ENCODE data around the gene HAUS7. TPM values are rescaled to one million over a fixed set of nuclear protein-coding genes. Genes with fewer than 3 reads are reported as not detected.

The HAUS7 gene
- total and polyA plus RNA-seq, 2 experiments from 2014 or later: 24.5 to 28.3 TPM

DNA sequence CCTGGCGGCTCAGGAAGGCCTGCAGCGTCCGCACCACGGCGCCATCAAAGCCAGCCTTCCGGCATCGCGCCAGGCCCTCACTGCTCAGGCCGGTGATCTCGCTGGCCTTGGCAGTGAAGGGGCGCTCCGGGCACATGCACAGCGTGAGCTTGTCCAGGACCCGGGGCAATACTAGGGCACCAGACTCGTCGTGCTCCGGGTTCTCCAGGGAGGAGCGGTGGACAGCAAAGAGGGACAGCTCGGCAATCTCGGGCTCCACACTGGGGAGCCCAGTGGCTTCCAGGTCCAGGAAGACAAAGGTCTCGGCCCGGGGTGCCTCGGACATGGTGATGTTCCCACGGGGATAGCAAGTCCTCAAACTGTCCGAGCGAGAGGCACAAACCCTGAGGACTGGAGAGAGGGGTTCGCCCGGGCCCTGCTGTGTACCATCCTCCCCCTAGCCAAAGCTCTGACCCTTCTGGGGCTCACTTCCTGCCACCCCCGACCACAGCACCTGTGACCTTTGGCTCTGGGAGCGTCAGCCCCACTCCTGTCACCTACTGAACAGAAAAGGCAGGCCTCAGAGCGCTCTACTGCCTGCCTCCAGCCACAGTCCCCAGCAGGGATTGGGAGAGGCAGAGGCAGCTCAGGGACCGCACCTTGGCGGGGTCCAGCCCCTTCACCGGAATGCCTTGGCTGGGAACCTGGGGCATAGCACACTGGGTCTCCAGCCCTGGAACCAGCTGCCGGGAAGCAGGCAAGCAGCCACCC is 25.1 kb downstream of the HAUS7 start:
- no peak for TF ChIP-seq EZH2 (IDR thresholded peaks at IDR 0.05; ENCODE audit: insufficient read depth, poor library complexity, severe bottlenecking)
- TF ChIP-seq EZH2phosphoT487 (IDR thresholded peaks at IDR 0.05; ENCODE audit: insufficient read depth, low read depth): no peak
- 81 to 83% methylated on average over 16 to 18 of the region's 35 CpGs for WGBS, 2 experiments (ENCODE audit: low coverage in 1 of 2, low lambda C conversion rate in 2 of 2, missing lambda C conversion rate in 2 of 2)
- DNase-seq: no peak

DNA sequence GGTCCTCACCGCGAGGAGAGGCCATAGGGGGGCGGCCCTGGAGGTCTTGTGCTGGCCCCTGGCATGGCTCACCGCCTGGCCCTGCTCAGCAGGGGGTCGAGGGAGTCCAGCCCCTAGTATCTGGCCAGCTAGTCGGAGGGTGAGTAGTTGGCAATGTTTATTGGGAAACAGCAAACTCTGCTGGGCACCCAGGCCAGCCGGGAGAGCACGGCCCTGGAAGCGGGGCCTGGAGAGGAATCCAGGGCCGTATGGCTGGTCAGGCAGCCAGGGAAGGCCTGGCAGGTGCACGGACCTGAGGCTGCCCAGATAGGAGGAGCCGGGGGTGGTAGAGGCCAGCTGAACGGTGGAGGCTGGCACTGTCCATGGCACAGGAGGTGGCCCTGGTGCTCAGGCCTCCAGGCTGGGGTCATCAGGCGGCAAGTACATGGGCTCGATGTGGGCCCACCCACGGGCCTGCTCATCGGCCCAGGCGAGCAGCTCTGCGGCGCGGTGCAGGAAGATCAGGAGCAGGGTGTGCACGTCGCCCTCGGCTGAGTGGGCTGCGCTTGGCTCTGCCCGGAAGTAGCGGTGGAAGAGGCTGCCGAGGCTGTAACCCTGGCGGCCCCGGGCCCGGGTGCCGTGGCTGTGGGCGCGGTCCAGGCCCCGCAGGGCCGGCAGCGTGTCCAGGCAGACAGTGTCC is 25.9 kb downstream of the HAUS7 start:
- Histone ChIP-seq H3K4me2 (ENCODE audit: unreplicated experiment) (no peak overlapping the region), H4K20me1 (ENCODE audit: insufficient read depth) (no peaks in the 10 kb centered on the region), H3K9me2 (ENCODE audit: insufficient read depth) (no peaks in the 10 kb centered on the region), H3K9ac (no peak overlapping the region), H3K79me2 (ENCODE audit: insufficient read depth) (no peaks in the 10 kb centered on the region), H3K27ac (no peak overlapping the region), H3K9me3 (ENCODE audit: low read depth) (no peaks in the 10 kb centered on the region), H3K4me1 (ENCODE audit: insufficient read depth) (no peaks in the 10 kb centered on the region), H2AFZ (no peak overlapping the region), H3K27me3 (replicated peaks; ENCODE audit: insufficient read depth) (no peaks in the 10 kb centered on the region), H3F3A (ENCODE audit: insufficient read depth) (no peaks in the 10 kb centered on the region), H3K4me3 (no peak overlapping the region), H3K36me3 (ENCODE audit: low read depth) (no peaks in the 10 kb centered on the region)
- TF ChIP-seq EZH2phosphoT487 (IDR thresholded peaks at IDR 0.05; ENCODE audit: insufficient read depth, low read depth) (no peak), EZH2 (IDR thresholded peaks at IDR 0.05; ENCODE audit: insufficient read depth, poor library complexity, severe bottlenecking) (no peak)
- DNase-seq: no peak
- WGBS, 2 experiments (ENCODE audit: low coverage in 1 of 2, low lambda C conversion rate in 2 of 2, missing lambda C conversion rate in 2 of 2): 50 to 85% methylated on average over 2 to 12 of the region's 37 CpGs
- in situ Hi-C loops (cut with MboI): loop anchor here (25.0 kb wide), 1 partner anchor 407 kb away; no protein-coding TSS in a partner anchor

More for the DNA sequence above, 25.1 kb downstream of the HAUS7 start:
- Histone ChIP-seq H3K9me3 (ENCODE audit: low read depth) (no peaks in the 10 kb centered on the region), H3F3A (ENCODE audit: insufficient read depth) (no peaks in the 10 kb centered on the region), H3K9me2 (ENCODE audit: insufficient read depth) (no peaks in the 10 kb centered on the region), H2AFZ (no peak overlapping the region), H3K4me3 (no peak overlapping the region), H3K36me3 (ENCODE audit: low read depth) (no peaks in the 10 kb centered on the region), H3K27ac (no peak overlapping the region), H3K79me2 (ENCODE audit: insufficient read depth) (no peaks in the 10 kb centered on the region), H3K27me3 (replicated peaks; ENCODE audit: insufficient read depth) (no peaks in the 10 kb centered on the region), H3K4me1 (ENCODE audit: insufficient read depth) (no peaks in the 10 kb centered on the region), H3K4me2 (ENCODE audit: unreplicated experiment) (no peak overlapping the region), H3K9ac (no peak overlapping the region), H4K20me1 (ENCODE audit: insufficient read depth) (no peaks in the 10 kb centered on the region)
- in situ Hi-C loops (cut with MboI): loop anchor here (25.0 kb wide), 1 partner anchor 408 kb away; no protein-coding TSS in a partner anchor

- Histone ChIP-seq H4K20me1 (ENCODE audit: insufficient read depth) (no peaks in the 10 kb centered on the region), H2AFZ (no peak overlapping the region), H3K27ac (no peak overlapping the region), H3K4me1 (ENCODE audit: insufficient read depth) (no peaks in the 10 kb centered on the region), H3K79me2 (ENCODE audit: insufficient read depth) (no peaks in the 10 kb centered on the region), H3K27me3 (replicated peaks; ENCODE audit: insufficient read depth) (no peaks in the 10 kb centered on the region), H3F3A (ENCODE audit: insufficient read depth) (no peaks in the 10 kb centered on the region), H3K36me3 (ENCODE audit: low read depth) (no peaks in the 10 kb centered on the region), H3K4me2 (ENCODE audit: unreplicated experiment) (no peak overlapping the region), H3K9me3 (ENCODE audit: low read depth) (no peaks in the 10 kb centered on the region), H3K9me2 (ENCODE audit: insufficient read depth) (no peaks in the 10 kb centered on the region), H3K9ac (no peak overlapping the region), H3K4me3 (no peak overlapping the region)
- no peak for TF ChIP-seq EZH2phosphoT487 (IDR thresholded peaks at IDR 0.05; ENCODE audit: insufficient read depth, low read depth)
- no peak for TF ChIP-seq EZH2 (IDR thresholded peaks at IDR 0.05; ENCODE audit: insufficient read depth, poor library complexity, severe bottlenecking)
- in situ Hi-C loops (cut with MboI): loop anchor here (25.0 kb wide), 1 partner anchor 406 kb away; no protein-coding TSS in a partner anchor
- 83 to 89% methylated on average over 11 to 16 of the region's 25 CpGs for WGBS, 2 experiments (ENCODE audit: low coverage in 1 of 2, low lambda C conversion rate in 2 of 2, missing lambda C conversion rate in 2 of 2)
- DNase-seq: no peak
Measured at GRCh38 chrX:153443476-153444332, 26.7 kb downstream of the HAUS7 start.

DNA sequence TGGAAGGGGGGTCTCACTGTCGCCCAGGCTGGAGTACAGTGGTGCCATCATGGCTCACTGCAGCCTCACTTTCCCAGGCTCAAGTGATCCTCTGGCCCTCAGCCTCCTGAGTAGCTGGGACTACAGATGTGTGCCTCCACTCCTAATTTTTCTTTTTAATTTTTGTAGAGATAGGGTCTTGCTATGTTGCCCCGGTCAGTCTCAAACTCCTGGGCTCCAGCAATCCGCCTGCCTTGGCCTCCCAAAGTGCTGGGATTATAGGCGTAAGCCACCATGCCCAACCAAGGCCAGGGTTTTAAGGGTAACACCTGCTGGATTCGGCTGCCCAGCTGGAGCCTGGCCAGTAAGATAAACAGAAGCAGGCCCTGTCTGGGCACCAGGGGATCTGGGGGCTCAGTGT is 27.9 kb downstream of the HAUS7 start:
- Histone ChIP-seq H3K27ac (no peak overlapping the region), H3K9me2 (ENCODE audit: insufficient read depth) (no peaks in the 10 kb centered on the region), H4K20me1 (ENCODE audit: insufficient read depth) (no peaks in the 10 kb centered on the region), H3F3A (ENCODE audit: insufficient read depth) (no peaks in the 10 kb centered on the region), H3K79me2 (ENCODE audit: insufficient read depth) (no peaks in the 10 kb centered on the region), H3K9ac (no peak overlapping the region), H2AFZ (no peak overlapping the region), H3K9me3 (ENCODE audit: low read depth) (no peaks in the 10 kb centered on the region), H3K27me3 (replicated peaks; ENCODE audit: insufficient read depth) (no peaks in the 10 kb centered on the region), H3K36me3 (ENCODE audit: low read depth) (no peaks in the 10 kb centered on the region), H3K4me3 (no peak overlapping the region), H3K4me1 (ENCODE audit: insufficient read depth) (no peaks in the 10 kb centered on the region), H3K4me2 (ENCODE audit: unreplicated experiment) (no peak overlapping the region)
- TF ChIP-seq EZH2 (IDR thresholded peaks at IDR 0.05; ENCODE audit: insufficient read depth, poor library complexity, severe bottlenecking) (no peak), EZH2phosphoT487 (IDR thresholded peaks at IDR 0.05; ENCODE audit: insufficient read depth, low read depth) (no peak)
- in situ Hi-C loops (cut with MboI): loop anchor here (25.0 kb wide), 1 partner anchor 405 kb away; no protein-coding TSS in a partner anchor
- DNase-seq: no peak
- 65 to 85% methylated on average over 4 to 5 of the region's 5 CpGs for WGBS, 2 experiments (ENCODE audit: low coverage in 1 of 2, low lambda C conversion rate in 2 of 2, missing lambda C conversion rate in 2 of 2)
